GM12873 (cell line): ENCODE results near the gene KRTAP6-2.

Experiments
- TF ChIP-seq, protein P1 (sequence below): IDR thresholded peaks from 2 replicates; pipeline ENCODE4 v1.5.1; 2012; ENCODE audit warnings: low read depth, mild to moderate bottlenecking, moderate library complexity, low read length, control low read depth; ENCODE audit not compliant: insufficient read depth; ENCODE audit errors: missing control alignments

Gene KRTAP6-2

GRCh38 chr21:30555095-30555494 is 43.6 kb downstream of the KRTAP6-2 start:
- TF ChIP-seq, protein P1, sequence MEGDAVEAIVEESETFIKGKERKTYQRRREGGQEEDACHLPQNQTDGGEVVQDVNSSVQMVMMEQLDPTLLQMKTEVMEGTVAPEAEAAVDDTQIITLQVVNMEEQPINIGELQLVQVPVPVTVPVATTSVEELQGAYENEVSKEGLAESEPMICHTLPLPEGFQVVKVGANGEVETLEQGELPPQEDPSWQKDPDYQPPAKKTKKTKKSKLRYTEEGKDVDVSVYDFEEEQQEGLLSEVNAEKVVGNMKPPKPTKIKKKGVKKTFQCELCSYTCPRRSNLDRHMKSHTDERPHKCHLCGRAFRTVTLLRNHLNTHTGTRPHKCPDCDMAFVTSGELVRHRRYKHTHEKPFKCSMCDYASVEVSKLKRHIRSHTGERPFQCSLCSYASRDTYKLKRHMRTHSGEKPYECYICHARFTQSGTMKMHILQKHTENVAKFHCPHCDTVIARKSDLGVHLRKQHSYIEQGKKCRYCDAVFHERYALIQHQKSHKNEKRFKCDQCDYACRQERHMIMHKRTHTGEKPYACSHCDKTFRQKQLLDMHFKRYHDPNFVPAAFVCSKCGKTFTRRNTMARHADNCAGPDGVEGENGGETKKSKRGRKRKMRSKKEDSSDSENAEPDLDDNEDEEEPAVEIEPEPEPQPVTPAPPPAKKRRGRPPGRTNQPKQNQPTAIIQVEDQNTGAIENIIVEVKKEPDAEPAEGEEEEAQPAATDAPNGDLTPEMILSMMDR: no peak

DNA sequence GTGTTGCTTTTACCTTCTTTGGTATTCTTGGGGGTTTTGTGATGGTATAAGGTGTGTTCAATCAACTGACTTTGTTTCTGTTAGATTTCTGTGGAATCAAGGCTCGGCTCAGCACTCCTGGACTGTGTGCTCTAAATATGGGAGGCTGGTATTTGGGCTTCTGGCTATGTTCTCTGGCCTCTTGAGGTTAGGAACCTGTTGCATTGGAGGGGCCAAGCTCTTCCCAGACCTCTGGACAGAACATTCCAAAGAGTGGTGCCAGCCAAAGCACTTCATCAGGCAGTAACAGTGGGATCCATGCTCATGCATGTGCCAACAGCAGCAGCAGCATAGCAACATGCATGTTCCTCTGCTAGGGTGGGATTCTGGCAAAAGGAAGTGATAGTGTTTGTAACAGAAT is 45.9 kb downstream of the KRTAP6-2 start:
- TF ChIP-seq, protein P1: no peak
